Chondrocyte (in vitro differentiated cells): Measurements from ENCODE around the gene GAK. TPM values are rescaled to one million over a fixed set of nuclear protein-coding genes. Genes with fewer than 3 reads are reported as not detected.
"Not testable (repeated sequence)": the region's sequence is repeated elsewhere in the genome, so short reads cannot be mapped to it uniquely, and the experiment has no call there.

ENCODE experiments used
- DNase-seq: peaks from one replicate; pipeline ENCODE4 v3.0.0; 2021; ENCODE audit warnings: mixed read lengths, low spot score
- H3K27ac Mint-ChIP-seq: one replicate; pipeline ENCODE4 v1.8.0; 2021; ENCODE audit warnings: mild to moderate bottlenecking, moderate library complexity, mixed read lengths; ENCODE audit not compliant: unreplicated experiment
- H3K27me3 Mint-ChIP-seq: 2 replicates; pipeline ENCODE4 v1.8.0; 2021; ENCODE audit warnings: low read depth, mixed read lengths
- H3K36me3 Mint-ChIP-seq: 2 replicates; pipeline ENCODE4 v1.8.0; 2021; ENCODE audit warnings: low read depth, mixed read lengths
- H3K4me1 Mint-ChIP-seq: 2 replicates; pipeline ENCODE4 v1.8.0; 2021; ENCODE audit warnings: low read depth, mild to moderate bottlenecking, mixed read lengths
- H3K4me3 Mint-ChIP-seq: one replicate; pipeline ENCODE4 v1.8.0; 2021; ENCODE audit warnings: mild to moderate bottlenecking, moderate library complexity, mixed read lengths; ENCODE audit not compliant: unreplicated experiment
- H3K9me3 Mint-ChIP-seq: 2 replicates; pipeline ENCODE4 v1.8.0; 2021; ENCODE audit warnings: low read depth, mixed read lengths
- total RNA-seq: library from RNA; stranded (reverse); gene quantifications from 3 replicates; pipeline ENCODE4 v1.2.1, GENCODE V29; 2021
- TF ChIP-seq, protein P1 (sequence below): fragments of 200-600 bp; sonication (generic); IDR thresholded peaks from 2 replicates; pipeline ENCODE4 v1.5.0; 2021; ENCODE audit warnings: antibody characterized with exemption, mild to moderate bottlenecking, moderate library complexity

Gene GAK
- total RNA-seq, 1 donor from 2014 or later, result 61.4 TPM

- TF ChIP-seq, protein P1, sequence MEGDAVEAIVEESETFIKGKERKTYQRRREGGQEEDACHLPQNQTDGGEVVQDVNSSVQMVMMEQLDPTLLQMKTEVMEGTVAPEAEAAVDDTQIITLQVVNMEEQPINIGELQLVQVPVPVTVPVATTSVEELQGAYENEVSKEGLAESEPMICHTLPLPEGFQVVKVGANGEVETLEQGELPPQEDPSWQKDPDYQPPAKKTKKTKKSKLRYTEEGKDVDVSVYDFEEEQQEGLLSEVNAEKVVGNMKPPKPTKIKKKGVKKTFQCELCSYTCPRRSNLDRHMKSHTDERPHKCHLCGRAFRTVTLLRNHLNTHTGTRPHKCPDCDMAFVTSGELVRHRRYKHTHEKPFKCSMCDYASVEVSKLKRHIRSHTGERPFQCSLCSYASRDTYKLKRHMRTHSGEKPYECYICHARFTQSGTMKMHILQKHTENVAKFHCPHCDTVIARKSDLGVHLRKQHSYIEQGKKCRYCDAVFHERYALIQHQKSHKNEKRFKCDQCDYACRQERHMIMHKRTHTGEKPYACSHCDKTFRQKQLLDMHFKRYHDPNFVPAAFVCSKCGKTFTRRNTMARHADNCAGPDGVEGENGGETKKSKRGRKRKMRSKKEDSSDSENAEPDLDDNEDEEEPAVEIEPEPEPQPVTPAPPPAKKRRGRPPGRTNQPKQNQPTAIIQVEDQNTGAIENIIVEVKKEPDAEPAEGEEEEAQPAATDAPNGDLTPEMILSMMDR, result no peak
- Mint-ChIP-seq H3K4me1 (no peaks in the 10 kb centered on the region), H3K36me3 (peaks cover 2% of the 10 kb centered on the region), H3K27me3 (peaks cover 38% of the 10 kb centered on the region), H3K9me3 (peaks cover 6% of the 10 kb centered on the region), H3K27ac (no peak overlapping the region), H3K4me3 (no peak overlapping the region)
- DNase-seq, result peak; percentile 59
Measured at GRCh38 chr4:808860-809570, 123.1 kb downstream of the GAK start.

GRCh38 chr4:807792-808191 lies 124.3 kb downstream of the GAK start:
- H3K9me3 Mint-ChIP-seq, result peaks cover 6% of the 10 kb centered on the region
- peaks cover 25% of the 10 kb centered on the region for H3K27me3 Mint-ChIP-seq
- no peak overlapping the region for H3K4me3 Mint-ChIP-seq
- peaks cover 2% of the 10 kb centered on the region for H3K36me3 Mint-ChIP-seq
- no peaks in the 10 kb centered on the region for H3K4me1 Mint-ChIP-seq
- no peak overlapping the region for H3K27ac Mint-ChIP-seq
- TF ChIP-seq, protein P1, result no peak
- DNase-seq, result peak; percentile 22

- not testable (repeated sequence) for H3K4me3 Mint-ChIP-seq, H3K4me1 Mint-ChIP-seq, H3K9me3 Mint-ChIP-seq, DNase-seq, H3K27ac Mint-ChIP-seq, H3K36me3 Mint-ChIP-seq
- H3K27me3 Mint-ChIP-seq, result peaks cover 19% of the 10 kb centered on the region
Measured at GRCh38 chr4:806979-807378, 125.1 kb downstream of the GAK start.

DNA sequence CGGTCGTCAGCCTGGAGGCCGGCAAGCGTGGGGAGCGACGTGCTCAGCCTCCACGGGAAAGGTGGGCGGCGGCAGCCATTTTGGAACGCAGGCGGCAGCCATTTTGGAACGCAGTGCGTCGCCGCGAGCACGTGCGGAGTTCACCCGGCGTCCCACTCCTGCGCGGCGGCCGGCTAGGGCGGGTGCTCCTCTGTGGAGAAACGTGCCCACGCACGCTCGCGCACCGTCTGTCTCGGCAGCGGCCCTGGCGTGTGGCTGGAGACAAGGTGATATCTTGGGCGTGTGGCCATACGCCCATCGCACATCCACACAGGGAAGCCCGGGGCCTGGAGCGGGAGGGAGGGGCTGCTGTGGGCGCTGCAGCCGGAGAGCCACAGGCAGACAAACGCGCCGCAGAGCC lies 127.3 kb downstream of the GAK start:
- Mint-ChIP-seq H3K27me3 (peaks cover 9% of the 10 kb centered on the region), H3K27ac (no peak overlapping the region), H3K36me3 (peaks cover 2% of the 10 kb centered on the region), H3K9me3 (peaks cover 12% of the 10 kb centered on the region), H3K4me3 (no peak overlapping the region), H3K4me1 (no peaks in the 10 kb centered on the region)
- peak; percentile 83 for DNase-seq
- TF ChIP-seq, protein P1, result no peak

DNA sequence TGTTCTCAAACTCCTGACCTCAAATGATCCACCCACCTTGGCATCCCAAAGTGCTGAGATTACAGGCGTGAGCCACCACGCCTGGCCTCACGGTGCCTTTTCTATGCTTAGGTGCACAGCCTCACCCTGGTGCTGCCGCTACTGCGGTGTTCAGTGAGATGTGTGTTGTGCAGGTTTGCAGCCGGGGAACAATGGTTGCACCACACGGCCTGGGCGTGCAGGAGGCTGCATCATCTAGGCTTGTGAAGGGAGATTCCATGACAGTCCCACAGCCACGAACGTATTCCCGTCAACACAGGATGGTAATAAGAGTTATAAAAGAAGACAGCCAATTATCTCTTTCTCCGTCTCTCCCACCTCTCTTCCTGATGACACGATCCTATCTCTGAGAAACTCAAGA lies 128.2 kb downstream of the GAK start:
- no peak overlapping the region for H3K27ac Mint-ChIP-seq
- TF ChIP-seq, protein P1, result no peak
- peaks cover 2% of the 10 kb centered on the region for H3K36me3 Mint-ChIP-seq
- DNase-seq, result peak; percentile 52
- peaks cover 9% of the 10 kb centered on the region for H3K27me3 Mint-ChIP-seq
- H3K4me1 Mint-ChIP-seq, result no peaks in the 10 kb centered on the region
- peaks cover 12% of the 10 kb centered on the region for H3K9me3 Mint-ChIP-seq
- no peak overlapping the region for H3K4me3 Mint-ChIP-seq
